Activated naive CD4-positive, alpha-beta T cell treated with anti-CD3 and anti-CD28 coated beads, Interleukin-2, amount 50 U/mL, for 16 hours (primary cell): ENCODE results near the gene TP53BP2.

ENCODE experiments used
- DNase-seq: peaks from one replicate; pipeline ENCODE4 v3.0.0-alpha.2; 2020

The TP53BP2 gene

GRCh38 chr1:223788746-223789415, 56.9 kb downstream of the TP53BP2 start:
- DNase-seq = no peak

- DNase-seq = no peak
Observed at GRCh38 chr1:223785808-223786207, 59.9 kb downstream of the TP53BP2 start.

GRCh38 chr1:223784541-223784940, 61.2 kb downstream of the TP53BP2 start:
- DNase-seq = no peak

GRCh38 chr1:223783676-223784075, 62.1 kb downstream of the TP53BP2 start:
- no peak for DNase-seq

GRCh38 chr1:223780949-223781348, 64.8 kb downstream of the TP53BP2 start:
- no peak for DNase-seq

- no peak for DNase-seq
Observed at GRCh38 chr1:223780318-223780717, 65.4 kb downstream of the TP53BP2 start.

GRCh38 chr1:223776826-223777454, 68.8 kb downstream of the TP53BP2 start:
- no peak for DNase-seq

GRCh38 chr1:223776075-223776814, 69.5 kb downstream of the TP53BP2 start:
- DNase-seq = no peak

- DNase-seq = no peak
Observed at GRCh38 chr1:223775711-223776074, 70.1 kb downstream of the TP53BP2 start.

GRCh38 chr1:223775054-223775453, 70.7 kb downstream of the TP53BP2 start:
- no peak for DNase-seq

- no peak for DNase-seq
Observed at GRCh38 chr1:223774134-223774814, 71.5 kb downstream of the TP53BP2 start.

GRCh38 chr1:223772771-223773160, 73.0 kb downstream of the TP53BP2 start:
- DNase-seq = no peak

GRCh38 chr1:223771814-223772770, 73.7 kb downstream of the TP53BP2 start:
- no peak for DNase-seq

GRCh38 chr1:223771469-223771813, 74.3 kb downstream of the TP53BP2 start:
- DNase-seq = no peak

- no peak for DNase-seq
Observed at GRCh38 chr1:223770621-223771315, 75.0 kb downstream of the TP53BP2 start.

GRCh38 chr1:223765719-223766340, 79.9 kb downstream of the TP53BP2 start:
- no peak for DNase-seq

- DNase-seq = no peak
Observed at GRCh38 chr1:223765036-223765718, 80.6 kb downstream of the TP53BP2 start.

- DNase-seq = no peak
Observed at GRCh38 chr1:223763881-223764280, 81.9 kb downstream of the TP53BP2 start.

GRCh38 chr1:223763251-223763650, 82.5 kb downstream of the TP53BP2 start:
- DNase-seq = no peak

- no peak for DNase-seq
Observed at GRCh38 chr1:223761411-223761810, 84.3 kb downstream of the TP53BP2 start.

GRCh38 chr1:223760833-223761232, 84.9 kb downstream of the TP53BP2 start:
- no peak for DNase-seq
